ENCODE results near the gene LHX5.

- TF ChIP-seq CTCF (IDR thresholded peaks at IDR 0.05), result no peak
- TF ChIP-seq ZFX (IDR thresholded peaks at IDR 0.05; ENCODE audit: borderline replicate concordance), result no peak
Observed at GRCh38 chr12:113452458-113452857, 19.2 kb downstream of the LHX5 start.
